Measurements from ENCODE around the gene FAM169A.

DNA sequence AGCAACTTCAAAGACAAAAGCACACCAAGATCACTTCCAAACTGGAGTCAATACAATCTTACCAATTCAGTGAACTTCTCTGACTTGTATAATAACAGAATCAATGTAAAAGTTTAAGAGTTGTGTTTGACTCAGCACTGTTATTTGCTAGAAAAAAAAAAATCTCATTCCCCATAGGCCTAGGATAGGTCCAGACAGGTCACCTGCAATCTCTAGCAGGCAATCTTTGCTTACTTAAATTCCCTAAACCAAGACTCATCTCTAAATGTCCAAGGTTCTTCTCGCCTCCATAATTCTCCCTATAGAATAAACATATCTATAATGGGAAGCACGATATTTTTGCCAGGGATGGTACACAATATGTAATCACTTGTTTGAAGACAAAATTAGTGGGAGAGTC, 2.5 kb downstream of the FAM169A start:
- no peak for TF ChIP-seq CHD2 (IDR thresholded peaks at IDR 0.05; ENCODE audit: low read length, partially characterized antibody)
- TF ChIP-seq HOXB13 (CRISPR knock-in tag; IDR thresholded peaks at IDR 0.05; ENCODE audit: low read depth): no peak
- no peak for TF ChIP-seq TFCP2L1 (CRISPR knock-in tag; IDR thresholded peaks at IDR 0.05)
- TF ChIP-seq, protein P1, sequence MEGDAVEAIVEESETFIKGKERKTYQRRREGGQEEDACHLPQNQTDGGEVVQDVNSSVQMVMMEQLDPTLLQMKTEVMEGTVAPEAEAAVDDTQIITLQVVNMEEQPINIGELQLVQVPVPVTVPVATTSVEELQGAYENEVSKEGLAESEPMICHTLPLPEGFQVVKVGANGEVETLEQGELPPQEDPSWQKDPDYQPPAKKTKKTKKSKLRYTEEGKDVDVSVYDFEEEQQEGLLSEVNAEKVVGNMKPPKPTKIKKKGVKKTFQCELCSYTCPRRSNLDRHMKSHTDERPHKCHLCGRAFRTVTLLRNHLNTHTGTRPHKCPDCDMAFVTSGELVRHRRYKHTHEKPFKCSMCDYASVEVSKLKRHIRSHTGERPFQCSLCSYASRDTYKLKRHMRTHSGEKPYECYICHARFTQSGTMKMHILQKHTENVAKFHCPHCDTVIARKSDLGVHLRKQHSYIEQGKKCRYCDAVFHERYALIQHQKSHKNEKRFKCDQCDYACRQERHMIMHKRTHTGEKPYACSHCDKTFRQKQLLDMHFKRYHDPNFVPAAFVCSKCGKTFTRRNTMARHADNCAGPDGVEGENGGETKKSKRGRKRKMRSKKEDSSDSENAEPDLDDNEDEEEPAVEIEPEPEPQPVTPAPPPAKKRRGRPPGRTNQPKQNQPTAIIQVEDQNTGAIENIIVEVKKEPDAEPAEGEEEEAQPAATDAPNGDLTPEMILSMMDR (IDR thresholded peaks at IDR 0.05): no peak
- TF ChIP-seq EHMT2 (IDR thresholded peaks at IDR 0.05; ENCODE audit: low read depth): no peak
- TF ChIP-seq POLR2A (IDR thresholded peaks at IDR 0.05; ENCODE audit: low read length): no peak
- no peak for TF ChIP-seq MAFK (IDR thresholded peaks at IDR 0.05; ENCODE audit: partially characterized antibody)
- no peak for TF ChIP-seq ESRRA (IDR thresholded peaks at IDR 0.05; ENCODE audit: borderline replicate concordance, low read length)
- TF ChIP-seq CEBPB (IDR thresholded peaks at IDR 0.05): no peak
- TF ChIP-seq BHLHE40 (IDR thresholded peaks at IDR 0.05; ENCODE audit: low read depth, low read length): no peak
- no peak for TF ChIP-seq POLR2AphosphoS2 (conservative IDR thresholded peaks at IDR 0.05; ENCODE audit: low read length)
- TF ChIP-seq, protein P2, sequence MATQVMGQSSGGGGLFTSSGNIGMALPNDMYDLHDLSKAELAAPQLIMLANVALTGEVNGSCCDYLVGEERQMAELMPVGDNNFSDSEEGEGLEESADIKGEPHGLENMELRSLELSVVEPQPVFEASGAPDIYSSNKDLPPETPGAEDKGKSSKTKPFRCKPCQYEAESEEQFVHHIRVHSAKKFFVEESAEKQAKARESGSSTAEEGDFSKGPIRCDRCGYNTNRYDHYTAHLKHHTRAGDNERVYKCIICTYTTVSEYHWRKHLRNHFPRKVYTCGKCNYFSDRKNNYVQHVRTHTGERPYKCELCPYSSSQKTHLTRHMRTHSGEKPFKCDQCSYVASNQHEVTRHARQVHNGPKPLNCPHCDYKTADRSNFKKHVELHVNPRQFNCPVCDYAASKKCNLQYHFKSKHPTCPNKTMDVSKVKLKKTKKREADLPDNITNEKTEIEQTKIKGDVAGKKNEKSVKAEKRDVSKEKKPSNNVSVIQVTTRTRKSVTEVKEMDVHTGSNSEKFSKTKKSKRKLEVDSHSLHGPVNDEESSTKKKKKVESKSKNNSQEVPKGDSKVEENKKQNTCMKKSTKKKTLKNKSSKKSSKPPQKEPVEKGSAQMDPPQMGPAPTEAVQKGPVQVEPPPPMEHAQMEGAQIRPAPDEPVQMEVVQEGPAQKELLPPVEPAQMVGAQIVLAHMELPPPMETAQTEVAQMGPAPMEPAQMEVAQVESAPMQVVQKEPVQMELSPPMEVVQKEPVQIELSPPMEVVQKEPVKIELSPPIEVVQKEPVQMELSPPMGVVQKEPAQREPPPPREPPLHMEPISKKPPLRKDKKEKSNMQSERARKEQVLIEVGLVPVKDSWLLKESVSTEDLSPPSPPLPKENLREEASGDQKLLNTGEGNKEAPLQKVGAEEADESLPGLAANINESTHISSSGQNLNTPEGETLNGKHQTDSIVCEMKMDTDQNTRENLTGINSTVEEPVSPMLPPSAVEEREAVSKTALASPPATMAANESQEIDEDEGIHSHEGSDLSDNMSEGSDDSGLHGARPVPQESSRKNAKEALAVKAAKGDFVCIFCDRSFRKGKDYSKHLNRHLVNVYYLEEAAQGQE (IDR thresholded peaks at IDR 0.05): no peak
- TF ChIP-seq EP300 (IDR thresholded peaks at IDR 0.05): no peak
- TF ChIP-seq KDM5A (IDR thresholded peaks at IDR 0.05): no peak

Measured in A549 (cell line).